Gastroesophageal sphincter (tissue), 3 donors: Measurements from ENCODE around the gene RLN3.

ENCODE experiments used
- POLR2A ChIP-seq, 2 donors: fragments of 450-650 bp; IDR thresholded peaks; one replicate each; pipeline ENCODE4 v1.6.1; 2017; ENCODE audit warnings: antibody characterized with exemption in 2 of 2, mild to moderate bottlenecking in 2 of 2, moderate library complexity in 1 of 2
- TF ChIP-seq, protein P1 (sequence below), 4 experiments: fragments of 200-600 bp in 2 of 4; fragments of 450-650 bp in 2 of 4; sonication (generic) in 1 of 4; IDR thresholded peaks; one replicate each; pipeline ENCODE4 v1.5.1; 2017 to 2019; ENCODE audit warnings: antibody characterized with exemption in 4 of 4, mild to moderate bottlenecking in 2 of 4, moderate library complexity in 2 of 4

DNA sequence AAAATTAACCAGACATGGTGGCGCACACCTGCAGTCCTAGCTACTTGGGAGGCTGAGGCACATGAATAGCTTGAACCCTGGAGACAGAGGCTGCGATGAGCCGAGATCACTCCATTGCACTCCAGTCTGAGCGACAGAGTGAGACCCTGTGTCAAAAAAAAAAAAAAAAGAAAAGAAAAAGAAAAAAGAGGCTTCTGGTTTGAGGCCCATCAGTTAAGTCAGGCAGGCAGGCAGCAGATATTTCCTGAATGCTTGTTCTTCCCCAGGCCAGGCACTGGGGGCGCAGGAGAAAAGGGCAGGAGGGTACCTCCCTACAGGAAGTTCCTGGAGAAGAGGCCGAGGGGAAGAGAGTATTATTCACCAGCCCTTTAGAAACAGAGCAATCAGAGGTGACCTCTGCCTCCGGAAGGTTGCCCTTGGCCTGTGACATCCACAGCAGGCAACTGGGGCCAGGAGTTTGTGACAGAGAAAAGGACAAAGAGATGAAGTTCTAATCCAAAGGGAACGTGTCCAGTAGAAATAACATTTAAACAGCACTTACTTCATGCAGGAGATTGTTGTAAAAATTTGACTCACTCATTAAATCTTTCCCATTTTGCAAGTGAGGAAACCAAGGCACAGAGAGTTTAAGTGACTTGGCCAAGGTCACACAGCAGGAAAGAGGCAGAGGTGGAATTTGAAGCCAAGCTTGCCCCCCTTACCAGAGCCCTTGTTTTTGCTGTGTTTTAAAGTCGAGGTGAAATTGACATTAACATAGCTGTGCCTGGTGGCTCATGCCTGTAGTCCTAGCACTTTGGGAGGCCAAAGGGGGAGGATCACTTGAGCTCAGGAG, 4.3 kb upstream of the RLN3 start:
- TF ChIP-seq, protein P1, sequence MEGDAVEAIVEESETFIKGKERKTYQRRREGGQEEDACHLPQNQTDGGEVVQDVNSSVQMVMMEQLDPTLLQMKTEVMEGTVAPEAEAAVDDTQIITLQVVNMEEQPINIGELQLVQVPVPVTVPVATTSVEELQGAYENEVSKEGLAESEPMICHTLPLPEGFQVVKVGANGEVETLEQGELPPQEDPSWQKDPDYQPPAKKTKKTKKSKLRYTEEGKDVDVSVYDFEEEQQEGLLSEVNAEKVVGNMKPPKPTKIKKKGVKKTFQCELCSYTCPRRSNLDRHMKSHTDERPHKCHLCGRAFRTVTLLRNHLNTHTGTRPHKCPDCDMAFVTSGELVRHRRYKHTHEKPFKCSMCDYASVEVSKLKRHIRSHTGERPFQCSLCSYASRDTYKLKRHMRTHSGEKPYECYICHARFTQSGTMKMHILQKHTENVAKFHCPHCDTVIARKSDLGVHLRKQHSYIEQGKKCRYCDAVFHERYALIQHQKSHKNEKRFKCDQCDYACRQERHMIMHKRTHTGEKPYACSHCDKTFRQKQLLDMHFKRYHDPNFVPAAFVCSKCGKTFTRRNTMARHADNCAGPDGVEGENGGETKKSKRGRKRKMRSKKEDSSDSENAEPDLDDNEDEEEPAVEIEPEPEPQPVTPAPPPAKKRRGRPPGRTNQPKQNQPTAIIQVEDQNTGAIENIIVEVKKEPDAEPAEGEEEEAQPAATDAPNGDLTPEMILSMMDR (IDR thresholded peaks at IDR 0.05), result peak in 1 of 4 experiments; percentile 26
- no peak for TF ChIP-seq POLR2A (IDR thresholded peaks at IDR 0.05)
